H1 (cell line): ENCODE data around the gene CFAP20. TPM values are rescaled to one million over a fixed set of nuclear protein-coding genes. Genes with fewer than 3 reads are reported as not detected.

Experiments
- CTCF ChIA-PET: fragments of 300-600 bp; sonication (Branson Sonifier 250); formaldehyde crosslinking; loops from one replicate; lab custom pipeline; 2021; ENCODE audit not compliant: partially characterized antibody; lab: Charles Lee
- POLR2A ChIA-PET: fragments of 300-600 bp; sonication (Branson Sonifier 250); formaldehyde crosslinking; loops from one replicate; lab custom pipeline; 2021; ENCODE audit warnings: inconsistent platforms; ENCODE audit not compliant: partially characterized antibody; lab: Charles Lee
- DNase-seq, 2 experiments: peaks; one replicate each; pipeline versions ENCODE4 v3.0.0 to v3.0.0-alpha.2; 2010 to 2022; ENCODE audit warnings: low spot score in 2 of 2, low read depth in 1 of 2, mixed read lengths in 1 of 2
- FAIRE-seq: peaks from 2 replicates; lab custom pipeline; 2011; peaks lifted over from hg19 to GRCh38; lab: Jason Lieb, UNC
- H2AFZ ChIP-seq: 2 replicates; pipeline ENCODE4 v1.8.1; 2012; ENCODE audit warnings: low read length, inconsistent platforms
- H2AK5ac ChIP-seq: 2 replicates; pipeline ENCODE4 v1.6.1; 2013; ENCODE audit warnings: low read depth, low read length
- H2BK120ac ChIP-seq: replicated peaks from 2 replicates; pipeline ENCODE3; 2013; ENCODE audit warnings: low read depth, low read length, inconsistent platforms
- H2BK12ac ChIP-seq: 2 replicates; pipeline ENCODE4 v1.6.1; 2013; ENCODE audit warnings: low read depth, low read length
- H2BK15ac ChIP-seq: 2 replicates; pipeline ENCODE4 v1.6.1; 2013; ENCODE audit warnings: low read length
- H2BK20ac ChIP-seq: 2 replicates; pipeline ENCODE4 v1.6.1; 2013; ENCODE audit warnings: low read length
- H2BK5ac ChIP-seq: 2 replicates; pipeline ENCODE4 v1.6.1; 2013; ENCODE audit warnings: low read depth, low read length
- H3K14ac ChIP-seq: 2 replicates; pipeline ENCODE4 v1.6.1; 2013; ENCODE audit warnings: inconsistent platforms; ENCODE audit not compliant: insufficient read length
- H3K18ac ChIP-seq: 2 replicates; pipeline ENCODE4 v1.6.1; 2013; ENCODE audit warnings: low read length; ENCODE audit errors: extremely low read depth
- H3K23ac ChIP-seq: 2 replicates; pipeline ENCODE4 v1.6.1; 2013; ENCODE audit warnings: inconsistent platforms; ENCODE audit not compliant: insufficient read length
- H3K23me2 ChIP-seq: 2 replicates; pipeline ENCODE4 v1.6.1; 2013; ENCODE audit warnings: low read depth, low read length
- H3K27ac ChIP-seq: 2 replicates; pipeline ENCODE4 v1.6.1; 2011; ENCODE audit warnings: low read depth, low read length, inconsistent platforms
- H3K27me3 ChIP-seq, 4 experiments: replicated peaks in 1 of 4; 1 replicate in 1 of 4; 2 replicates in 3 of 4; pipeline versions ENCODE4 v1.6.1 to v1.8.1; 2011 to 2013; ENCODE audit warnings: low read length in 3 of 4, mild to moderate bottlenecking in 3 of 4, inconsistent platforms in 2 of 4, mixed read lengths in 2 of 4, moderate library complexity in 1 of 4; ENCODE audit not compliant: control insufficient read depth in 3 of 4, insufficient read depth in 3 of 4; ENCODE audit errors: extremely low read depth in 1 of 4
- H3K36me3 ChIP-seq, 4 experiments: 2 replicates each; pipeline versions ENCODE4 v1.6.1 to v1.8.1; 2011 to 2013; ENCODE audit warnings: mild to moderate bottlenecking in 4 of 4, low read length in 3 of 4, moderate library complexity in 2 of 4, control low read depth in 1 of 4, inconsistent platforms in 1 of 4; ENCODE audit not compliant: insufficient read depth in 4 of 4, control insufficient read depth in 2 of 4
- H3K4ac ChIP-seq: replicated peaks from 2 replicates; pipeline ENCODE3; 2013; ENCODE audit warnings: low read length, low read depth, mixed read lengths, inconsistent platforms; ENCODE audit not compliant: insufficient read length
- H3K4me1 ChIP-seq, 4 experiments: replicated peaks in 1 of 4; 1 replicate in 1 of 4; 2 replicates in 3 of 4; pipeline versions ENCODE4 v1.6.1 to v1.8.1; 2011 to 2013; ENCODE audit warnings: low read length in 3 of 4, inconsistent platforms in 2 of 4, mixed read lengths in 1 of 4; ENCODE audit not compliant: insufficient read depth in 4 of 4, control insufficient read depth in 3 of 4
- H3K4me2 ChIP-seq, 2 experiments: 2 replicates each; pipeline versions ENCODE4 v1.6.1 to v1.8.1; 2011 to 2013; ENCODE audit warnings: low read depth in 2 of 2, low read length in 2 of 2, control low read depth in 1 of 2, inconsistent platforms in 1 of 2, mild to moderate bottlenecking in 1 of 2; ENCODE audit not compliant: insufficient read depth in 1 of 2
- H3K4me3 ChIP-seq, 4 experiments: fragments of 200-600, 300-600 bp in 1 of 4; sonication (generic), shearing (Covaris generic), sonication (Bioruptor Twin) in 1 of 4; 2 replicates each; pipeline versions ENCODE4 v1.5.1 to v1.8.1; 2011 to 2016; ENCODE audit warnings: low read length in 4 of 4, low read depth in 3 of 4, control low read depth in 2 of 4, inconsistent platforms in 2 of 4, mild to moderate bottlenecking in 2 of 4, mixed read lengths in 1 of 4, moderate library complexity in 1 of 4; ENCODE audit not compliant: insufficient read depth in 2 of 4; ENCODE audit errors: extremely low read depth in 1 of 4
- H3K56ac ChIP-seq: replicated peaks from 2 replicates; pipeline ENCODE3; 2013; ENCODE audit warnings: low read depth, mild to moderate bottlenecking, mixed read lengths, low read length, inconsistent platforms; ENCODE audit not compliant: insufficient read length
- H3K79me1 ChIP-seq: 2 replicates; pipeline ENCODE4 v1.6.1; 2013; ENCODE audit warnings: low read depth, low read length, control low read depth
- H3K79me2 ChIP-seq, 2 experiments: 2 replicates each; pipeline versions ENCODE4 v1.6.1 to v1.8.1; 2012 to 2013; ENCODE audit warnings: low read length in 2 of 2, mild to moderate bottlenecking in 2 of 2, inconsistent platforms in 1 of 2; ENCODE audit not compliant: insufficient read depth in 2 of 2, control insufficient read depth in 1 of 2
- H3K9ac ChIP-seq, 4 experiments: replicated peaks in 1 of 4; 1 replicate in 1 of 4; 2 replicates in 3 of 4; pipeline versions ENCODE4 v1.6.1 to v1.8.1; 2011 to 2013; ENCODE audit warnings: low read depth in 3 of 4, low read length in 3 of 4, control low read depth in 2 of 4, mild to moderate bottlenecking in 2 of 4, moderate library complexity in 2 of 4, inconsistent platforms in 1 of 4; ENCODE audit errors: extremely low read depth in 1 of 4
- H3K9me3 ChIP-seq, 2 experiments: 2 replicates each; pipeline versions ENCODE4 v1.6.1 to v1.8.1; 2012 to 2013; ENCODE audit warnings: mild to moderate bottlenecking in 2 of 2, moderate library complexity in 2 of 2, control low read depth in 1 of 2, inconsistent platforms in 1 of 2, low read depth in 1 of 2, low read length in 1 of 2, mixed read lengths in 1 of 2; ENCODE audit not compliant: insufficient read depth in 2 of 2
- H4K20me1 ChIP-seq, 2 experiments: replicated peaks in 1 of 2; 2 replicates each; pipeline versions ENCODE3 to v1.8.1; 2011 to 2013; ENCODE audit warnings: inconsistent platforms in 2 of 2, low read length in 2 of 2, mild to moderate bottlenecking in 1 of 2; ENCODE audit not compliant: insufficient read depth in 2 of 2, control insufficient read depth in 1 of 2
- H4K5ac ChIP-seq: 2 replicates; pipeline ENCODE4 v1.6.1; 2013; ENCODE audit warnings: low read length, low read depth, mixed read lengths, inconsistent platforms; ENCODE audit not compliant: insufficient read length
- H4K8ac ChIP-seq: 2 replicates; pipeline ENCODE4 v1.8.0; 2013; ENCODE audit warnings: mild to moderate bottlenecking, moderate library complexity, low read length, inconsistent platforms; ENCODE audit not compliant: insufficient read depth; ENCODE audit errors: extremely low read depth
- H4K91ac ChIP-seq: replicated peaks from 2 replicates; pipeline ENCODE3; 2013; ENCODE audit warnings: low read length, mixed read lengths, inconsistent platforms; ENCODE audit not compliant: insufficient read length
- ASH2L ChIP-seq: fragments of 200-600, 300-600 bp; sonication (generic); IDR thresholded peaks from one replicate; pipeline ENCODE4 v1.7.1; 2017; ENCODE audit warnings: low read length
- BCL11A ChIP-seq, 2 experiments: IDR thresholded peaks; one replicate each; pipeline ENCODE4 v1.6.1; 2011; ENCODE audit warnings: low read depth in 2 of 2, low read length in 2 of 2, mild to moderate bottlenecking in 2 of 2
- CEBPB ChIP-seq: IDR thresholded peaks from 2 replicates; pipeline ENCODE4 v1.6.1; 2012; ENCODE audit warnings: low read depth, low read length
- CHD1 ChIP-seq: IDR thresholded peaks from 2 replicates; pipeline ENCODE4 v1.6.1; 2012; ENCODE audit warnings: low read depth, low read length, improper control_type of control experiment
- GTF2F1 ChIP-seq: IDR thresholded peaks from 2 replicates; pipeline ENCODE4 v1.6.1; 2012; ENCODE audit warnings: low read depth, low read length, improper control_type of control experiment, borderline replicate concordance
- HDAC6 ChIP-seq: IDR thresholded peaks from one replicate; pipeline ENCODE4 v1.7.1; 2012; ENCODE audit warnings: low read depth, mild to moderate bottlenecking, inconsistent platforms, low read length, moderate library complexity
- JUND ChIP-seq: IDR thresholded peaks from 2 replicates; pipeline ENCODE4 v1.6.1; 2011; ENCODE audit warnings: mild to moderate bottlenecking, improper control_type of control experiment, low read length
- PHF8 ChIP-seq: fragments of 200-600 bp; sonication (generic); conservative IDR thresholded peaks from 2 replicates; pipeline ENCODE4 v1.7.1; 2012; ENCODE audit warnings: low read depth, mild to moderate bottlenecking, inconsistent platforms, low read length, moderate library complexity
- POLR2A ChIP-seq, 2 experiments: IDR thresholded peaks; 1 replicate in 1 of 2; 2 replicates in 1 of 2; pipeline ENCODE4 v1.6.1; 2011; ENCODE audit warnings: low read depth in 2 of 2, low read length in 2 of 2, mild to moderate bottlenecking in 2 of 2; ENCODE audit errors: control extremely low read depth in 1 of 2
- RAD21 ChIP-seq, 2 experiments: IDR thresholded peaks in 1 of 2; conservative IDR thresholded peaks in 1 of 2; 2 replicates each; pipeline ENCODE4 v1.6.1; 2011; ENCODE audit warnings: low read depth in 2 of 2, low read length in 2 of 2, improper control_type of control experiment in 1 of 2, inconsistent platforms in 1 of 2, mild to moderate bottlenecking in 1 of 2, moderate library complexity in 1 of 2
- SIN3A ChIP-seq, 2 experiments: IDR thresholded peaks in 1 of 2; conservative IDR thresholded peaks in 1 of 2; 2 replicates each; pipeline ENCODE4 v1.6.1; 2011 to 2012; ENCODE audit warnings: low read length in 2 of 2, improper control_type of control experiment in 1 of 2, low read depth in 1 of 2, mild to moderate bottlenecking in 1 of 2
- SP2 ChIP-seq: IDR thresholded peaks from 2 replicates; pipeline ENCODE4 v1.6.1; 2012; ENCODE audit warnings: mild to moderate bottlenecking, low read length, inconsistent platforms
- TCF12 ChIP-seq: IDR thresholded peaks from 2 replicates; pipeline ENCODE4 v1.6.1; 2011; ENCODE audit warnings: low read depth, mild to moderate bottlenecking, low read length
- TEAD4 ChIP-seq: IDR thresholded peaks from 2 replicates; pipeline ENCODE4 v1.6.1; 2012; ENCODE audit warnings: low read depth, low read length, inconsistent platforms, mixed read lengths
- WGBS, 2 experiments: shearing (Covaris generic) in 1 of 2; methylation state at CpG; one replicate each; pipeline versions ENCODE4 v1.1.6 to v1.1.7; 2013 to 2015; ENCODE audit warnings: low lambda C conversion rate in 2 of 2, mixed read lengths in 2 of 2, inconsistent platforms in 1 of 2, low coverage in 1 of 2, missing lambda C conversion rate in 1 of 2; ENCODE audit not compliant: insufficient replicate concordance in 2 of 2, insufficient coverage in 1 of 2, insufficient read length in 1 of 2; ENCODE audit errors: extremely low coverage in 1 of 2, missing lambda C conversion rate in 1 of 2; 5-methylcytosine and 5-hydroxymethylcytosine counted together
- polyA plus RNA-seq, 7 experiments: library from polyadenylated mRNA; depleted of rRNA in 3 of 7; stranded (reverse) in 5 of 7; unstranded in 2 of 7; fragments of >200 nt in 5 of 7; fragments of 200-250 nt in 2 of 7; gene quantifications; 1 replicate in 5 of 7; 2 replicates in 1 of 7; 4 replicates in 1 of 7; pipeline versions ENCODE4 v1.2.1 to v1.2.3, GENCODE V29; 2011 to 2013; ENCODE audit warnings: missing spikeins in 2 of 7, mixed read lengths in 2 of 7
- total RNA-seq: library from RNA; stranded (reverse); fragmentation: NEBNext Ultra II Directional; extraction: Animal tissue kit (Norgen Biotek cat#: 25700); gene quantifications from 2 replicates; pipeline ENCODE4 v1.2.1, GENCODE V29; 2021

Gene CFAP20
- total and polyA plus RNA-seq, 2 of the 8 experiments (the other 6 are each of a cell fraction or from before 2014, with no cell fraction given) = 45.6 to 65.4 TPM

DNA sequence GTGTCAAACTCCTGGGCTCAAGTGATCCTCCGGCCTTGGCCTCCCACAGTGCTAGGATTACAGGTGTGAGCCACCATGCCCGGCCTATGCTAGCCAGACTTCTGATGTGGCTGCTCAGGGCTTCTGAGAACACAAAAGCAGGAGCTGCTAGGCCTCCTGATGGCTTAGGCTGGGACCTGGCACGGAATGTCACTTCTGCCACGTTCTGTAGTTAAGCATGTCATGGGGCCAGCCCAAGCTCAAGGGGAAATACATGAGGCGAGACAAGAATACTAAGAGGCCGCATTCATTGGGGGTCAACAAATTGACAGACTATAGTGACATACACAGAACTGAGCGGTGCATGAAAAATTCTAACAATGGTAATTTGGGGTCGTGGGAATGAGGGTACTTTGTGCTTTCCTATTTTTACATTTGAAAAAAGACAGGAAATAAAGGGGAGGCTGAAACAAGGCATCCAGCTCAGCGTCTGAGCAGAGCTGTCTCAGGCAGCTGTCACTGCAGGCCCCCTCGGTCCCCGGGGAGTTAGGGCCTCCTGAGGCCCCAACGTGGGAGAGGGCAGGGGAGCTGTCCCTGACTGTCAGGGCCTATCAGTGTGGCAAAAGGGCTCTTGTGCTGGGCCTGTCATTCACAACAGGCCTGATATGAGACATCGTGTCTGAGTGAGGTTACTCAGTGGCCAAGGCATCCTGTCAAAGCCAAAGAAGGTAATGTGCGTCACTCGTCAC, 26.4 kb downstream of the CFAP20 start:
- Histone ChIP-seq H4K91ac (no peak overlapping the region), H2AFZ (no peak overlapping the region), H3K9me3 (no peaks in the 10 kb centered on the region), H2BK5ac (no peak overlapping the region), H4K5ac (no peak overlapping the region), H3K4me1 (peaks cover 0 to 14% (median 7%) of the 10 kb centered on the region in 4 experiments; a peak in 5 of 7 replicates), H2BK20ac (no peak overlapping the region)
- FAIRE-seq = no peak
- POLR2A ChIA-PET = interaction anchor here (0.9 to 1.5 kb wide), 2 partner anchors 75 to 79 kb away, joined by 3 read pairs; no protein-coding TSS in a partner anchor
- TF ChIP-seq SIN3A (conservative IDR thresholded peaks at IDR 0.05 in 1 of 2, IDR thresholded peaks at IDR 0.05 in 1 of 2; ENCODE audit: low read depth in 1 of 2, low read length in 2 of 2) (no peak), ASH2L (no peak), PHF8 (no peak), JUND (no peak), BCL11A (IDR thresholded peaks at IDR 0.05; ENCODE audit: low read depth in 2 of 2, low read length in 2 of 2) (no peak), GTF2F1 (no peak), TCF12 (no peak), CHD1 (no peak), POLR2A (IDR thresholded peaks at IDR 0.05; ENCODE audit: control extremely low read depth in 1 of 2, low read depth in 2 of 2, low read length in 2 of 2) (no peak), TEAD4 (no peak), CEBPB (no peak), SP2 (no peak), RAD21 (IDR thresholded peaks at IDR 0.05 in 1 of 2, conservative IDR thresholded peaks at IDR 0.05 in 1 of 2; ENCODE audit: low read depth in 2 of 2, low read length in 2 of 2) (no peak), HDAC6 (no peak)
- TF ChIP-seq, all 59 proteins: peak for 0
- Histone ChIP-seq H3K23me2 (no peaks in the 10 kb centered on the region), H4K20me1 (no peaks in the 10 kb centered on the region), H2BK120ac (no peak overlapping the region), H3K79me2 (no peaks in the 10 kb centered on the region), H3K14ac (no peak overlapping the region), H3K4ac (no peak overlapping the region), H2BK15ac (no peak overlapping the region), H3K27me3 (no peaks in the 10 kb centered on the region), H2BK12ac (no peak overlapping the region), H3K9ac (no peak overlapping the region), H3K27ac (no peak overlapping the region), H3K36me3 (no peaks in the 10 kb centered on the region), H3K79me1 (no peaks in the 10 kb centered on the region), H3K23ac (no peak overlapping the region), H3K4me3 (no peak overlapping the region), H2AK5ac (no peak overlapping the region), H3K18ac (no peak overlapping the region), H3K4me2 (no peak overlapping the region), H3K56ac (no peak overlapping the region), H4K8ac (no peak overlapping the region)
- CTCF ChIA-PET = interaction anchor here (0.6 to 18.9 kb wide), 9 partner anchors 7 to 80 kb away, joined by 3 to 235 read pairs (median 5); partner anchors contain the start of gene MMP15
- 86% methylated on average over 15 of the region's 15 CpGs; no CpG with 5 or more reads in 1 of the 2 experiments for WGBS, 2 experiments
- no peak for DNase-seq
